ENCODE measurements around the gene PPP4R3B.
"Not testable (repeated sequence)": the region's sequence is repeated elsewhere in the genome, so short reads cannot be mapped to it uniquely, and the experiment has no call there.

The PPP4R3B gene

GRCh38 chr2:55617175-55618024 is at the start of gene PPP4R3B:
PPP4R3B (minus strand) TSS chr2:55617622; CDS start chr2:55617285, 337 bp downstream.
- peak; percentile 89 for DNase-seq

- no peak for DNase-seq
Observed at GRCh38 chr2:55653255-55653654, 35.8 kb upstream of the PPP4R3B start.

GRCh38 chr2:55649211-55649610 is 31.8 kb upstream of the PPP4R3B start:
- no peak for DNase-seq

- no peak for DNase-seq
Observed at GRCh38 chr2:55636831-55637230, 19.4 kb upstream of the PPP4R3B start.

- DNase-seq, result no peak
Observed at GRCh38 chr2:55628931-55629330, 11.5 kb upstream of the PPP4R3B start.

GRCh38 chr2:55627915-55628314 is 10.5 kb upstream of the PPP4R3B start:
- no peak for DNase-seq

GRCh38 chr2:55621802-55622201 is 4.4 kb upstream of the PPP4R3B start:
- DNase-seq, result no peak

- no peak for DNase-seq
Observed at GRCh38 chr2:55620123-55620779, 2.8 kb upstream of the PPP4R3B start.

- DNase-seq, result peak; percentile 29
Observed at GRCh38 chr2:55618275-55619055, 1.0 kb upstream of the PPP4R3B start.

GRCh38 chr2:55618025-55618274 is 528 bp upstream of the PPP4R3B start:
- no peak for DNase-seq

GRCh38 chr2:55616551-55617174 is 759 bp downstream of the PPP4R3B start:
- DNase-seq, result peak; percentile 65

- DNase-seq, result no peak
Observed at GRCh38 chr2:55611997-55612396, 5.4 kb downstream of the PPP4R3B start.

GRCh38 chr2:55610954-55611743 is 6.3 kb downstream of the PPP4R3B start:
- no peak for DNase-seq

- DNase-seq, result no peak
Observed at GRCh38 chr2:55609938-55610578, 7.4 kb downstream of the PPP4R3B start.

- DNase-seq, result no peak
Observed at GRCh38 chr2:55609193-55609794, 8.1 kb downstream of the PPP4R3B start.

- no peak for DNase-seq
Observed at GRCh38 chr2:55607717-55608116, 9.7 kb downstream of the PPP4R3B start.

GRCh38 chr2:55604027-55604565 is 13.3 kb downstream of the PPP4R3B start:
- no peak for DNase-seq

GRCh38 chr2:55601849-55602248 is 15.6 kb downstream of the PPP4R3B start:
- no peak for DNase-seq

GRCh38 chr2:55598056-55598795 is 19.2 kb downstream of the PPP4R3B start:
- DNase-seq, result no peak

- not testable (repeated sequence) for DNase-seq
Observed at GRCh38 chr2:55596795-55597194, 20.6 kb downstream of the PPP4R3B start.

Measured in NCI-H2029 treated with DMSO at 0.1 percent for 48 hours (cell line).